ENCODE measurements around the gene BRD1. TPM values are rescaled to one million over a fixed set of nuclear protein-coding genes. Genes with fewer than 3 reads are reported as not detected.
"Not testable (repeated sequence)": the region's sequence is repeated elsewhere in the genome, so short reads cannot be mapped to it uniquely, and the experiment has no call there.

Gene BRD1
- total RNA-seq, 1 donor from 2014 or later: 18.0 TPM

- intact Hi-C loops (cut with DNase I): loop anchor here (5.0 kb wide), 1 partner anchor 38 kb away; the partner anchor contains the start of gene BRD1
- peak; percentile 71 for DNase-seq (ENCODE audit: low spot score)
These were observed 38.2 kb downstream of the BRD1 start for GRCh38 chr22:49789289-49790141.

GRCh38 chr22:49788504-49788903, 39.2 kb downstream of the BRD1 start:
- intact Hi-C loops (cut with DNase I): loop anchor here (5.0 kb wide), 1 partner anchor 39 kb away; the partner anchor contains the start of gene BRD1
- peak; percentile 83 for DNase-seq (ENCODE audit: low spot score)

GRCh38 chr22:49787861-49788260, 39.8 kb downstream of the BRD1 start:
- DNase-seq (ENCODE audit: low spot score): no peak
- intact Hi-C loops (cut with DNase I): loop anchor here (5.0 kb wide), 1 partner anchor 39 kb away; the partner anchor contains the start of gene BRD1

GRCh38 chr22:49786976-49787706, 40.5 kb downstream of the BRD1 start:
- no peak for DNase-seq (ENCODE audit: low spot score)
- intact Hi-C loops (cut with DNase I): loop anchor here (5.0 kb wide), 1 partner anchor 40 kb away; the partner anchor contains the start of gene BRD1

GRCh38 chr22:49785841-49786471, 41.7 kb downstream of the BRD1 start:
- intact Hi-C loops (cut with DNase I): loop anchor here (5.0 kb wide), 1 partner anchor 41 kb away; the partner anchor contains the start of gene BRD1
- DNase-seq (ENCODE audit: low spot score): no peak

GRCh38 chr22:49785046-49785521, 42.6 kb downstream of the BRD1 start:
- intact Hi-C loops (cut with DNase I): loop anchor here (5.0 kb wide), 1 partner anchor 42 kb away; the partner anchor contains the start of gene BRD1
- DNase-seq (ENCODE audit: low spot score): peak; percentile 73

- intact Hi-C loops (cut with DNase I): no loop called here
- DNase-seq (ENCODE audit: low spot score): no peak
These were observed 43.1 kb downstream of the BRD1 start for GRCh38 chr22:49784630-49784971.

GRCh38 chr22:49783926-49784629, 43.6 kb downstream of the BRD1 start:
- intact Hi-C loops (cut with DNase I): no loop called here
- no peak for DNase-seq (ENCODE audit: low spot score)

- DNase-seq (ENCODE audit: low spot score): no peak
- intact Hi-C loops (cut with DNase I): no loop called here
These were observed 44.5 kb downstream of the BRD1 start for GRCh38 chr22:49783036-49783746.

GRCh38 chr22:49781886-49782285, 45.8 kb downstream of the BRD1 start:
- intact Hi-C loops (cut with DNase I); DNase-seq (ENCODE audit: low spot score): not testable (repeated sequence)

GRCh38 chr22:49781289-49781782, 46.3 kb downstream of the BRD1 start:
- DNase-seq (ENCODE audit: low spot score): no peak
- intact Hi-C loops (cut with DNase I): no loop called here

- no peak for DNase-seq (ENCODE audit: low spot score)
- intact Hi-C loops (cut with DNase I): no loop called here
These were observed 46.9 kb downstream of the BRD1 start for GRCh38 chr22:49780698-49781288.

- intact Hi-C loops (cut with DNase I): loop anchor here (5.0 kb wide), 1 partner anchor 252 kb away; no protein-coding TSS in a partner anchor
- no peak for DNase-seq (ENCODE audit: low spot score)
These were observed 47.6 kb downstream of the BRD1 start for GRCh38 chr22:49779853-49780697.

GRCh38 chr22:49779211-49779610, 48.5 kb downstream of the BRD1 start:
- no peak for DNase-seq (ENCODE audit: low spot score)
- intact Hi-C loops (cut with DNase I): loop anchor here (5.0 kb wide), 1 partner anchor 253 kb away; no protein-coding TSS in a partner anchor

- DNase-seq (ENCODE audit: low spot score): no peak
- intact Hi-C loops (cut with DNase I): loop anchor here (5.0 kb wide), 1 partner anchor 255 kb away; no protein-coding TSS in a partner anchor
These were observed 50.0 kb downstream of the BRD1 start for GRCh38 chr22:49777569-49778249.

GRCh38 chr22:49776891-49777290, 50.8 kb downstream of the BRD1 start:
- intact Hi-C loops (cut with DNase I): loop anchor here (5.0 kb wide), 1 partner anchor 255 kb away; no protein-coding TSS in a partner anchor
- no peak for DNase-seq (ENCODE audit: low spot score)

Data from cardiac septum (tissue), 1 donor.